A549 (cell line): ENCODE measurements around the gene MC2R.

Experiments
- CBX2 ChIP-seq: fragments of 200-600 bp; sonication (generic); IDR thresholded peaks from 2 replicates; pipeline ENCODE4 v1.6.1; 2016; ENCODE audit warnings: low read depth, mild to moderate bottlenecking, borderline replicate concordance
- CEBPB ChIP-seq, 2 experiments: fragments of >200 bp in 1 of 2; sonication (Bioruptor Twin) in 1 of 2; formaldehyde crosslinking in 1 of 2; IDR thresholded peaks; 2 replicates each; pipeline ENCODE4 v1.6.1; 2012 to 2016
- FOXS1 ChIP-seq: fragments of 250-450 bp; sonication (Bioruptor Pico); IDR thresholded peaks from 2 replicates; pipeline ENCODE4 v1.5.0; 2020; ENCODE audit warnings: mild to moderate bottlenecking, moderate library complexity
- KDM5A ChIP-seq: fragments of 200-600 bp; sonication (generic); IDR thresholded peaks from 2 replicates; pipeline ENCODE4 v1.6.1; 2016; ENCODE audit warnings: antibody characterized with exemption, mild to moderate bottlenecking
- MYC ChIP-seq: IDR thresholded peaks from 2 replicates; pipeline ENCODE4 v1.6.1; 2012; ENCODE audit warnings: mild to moderate bottlenecking, inconsistent platforms, low read length, improper control_type of control experiment, borderline replicate concordance
- NR3C1 ChIP-seq: fragments of >200 bp; sonication (Bioruptor Twin); formaldehyde crosslinking; IDR thresholded peaks from 3 replicates; pipeline ENCODE4 v1.6.1; 2017
- POLR2A ChIP-seq: IDR thresholded peaks from 2 replicates; pipeline ENCODE4 v1.6.1; 2012; ENCODE audit warnings: mild to moderate bottlenecking, low read length
- RFX5 ChIP-seq: fragments of 450-650 bp; IDR thresholded peaks from 2 replicates; pipeline ENCODE4 v1.7.1; 2014; ENCODE audit warnings: antibody characterized with exemption, mild to moderate bottlenecking, moderate library complexity
- TF ChIP-seq, protein P1 (sequence below): IDR thresholded peaks from 2 replicates; pipeline ENCODE4 v1.6.1; 2012
- TF ChIP-seq, protein P2 (sequence below): fragments of >200 bp; sonication (Bioruptor Twin); formaldehyde crosslinking; IDR thresholded peaks from 3 replicates; pipeline ENCODE4 v1.5.1; 2016
- TF ChIP-seq, protein P3 (sequence below): fragments of 450-650 bp; IDR thresholded peaks from 2 replicates; pipeline ENCODE4 v1.6.1; 2014; ENCODE audit warnings: antibody characterized with exemption
- TF ChIP-seq, protein P4 (sequence below): fragments of 200-600 bp; sonication (generic); IDR thresholded peaks from 2 replicates; pipeline ENCODE4 v1.6.1; 2016; ENCODE audit warnings: antibody characterized with exemption, mild to moderate bottlenecking, moderate library complexity

DNA sequence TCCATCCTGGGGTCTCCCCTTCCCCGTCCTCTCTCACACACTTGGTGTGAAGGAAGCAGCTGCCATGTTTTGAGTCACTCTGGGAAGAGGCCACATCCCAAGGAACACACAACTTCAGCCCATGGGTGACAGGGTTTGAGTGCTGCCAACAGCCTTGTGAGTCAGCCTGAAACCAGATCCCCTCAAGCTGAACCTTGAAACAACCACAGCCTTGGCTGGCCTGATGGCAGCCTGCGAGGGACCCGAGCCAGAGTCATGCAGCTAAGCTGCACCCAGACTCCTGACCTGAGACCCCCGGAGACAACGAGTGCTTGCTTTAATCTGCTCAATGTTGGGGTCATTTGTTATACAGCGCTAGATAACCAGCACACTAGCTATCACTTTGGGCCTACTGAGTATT, 19.3 kb upstream of the MC2R start:
- TF ChIP-seq, protein P1, sequence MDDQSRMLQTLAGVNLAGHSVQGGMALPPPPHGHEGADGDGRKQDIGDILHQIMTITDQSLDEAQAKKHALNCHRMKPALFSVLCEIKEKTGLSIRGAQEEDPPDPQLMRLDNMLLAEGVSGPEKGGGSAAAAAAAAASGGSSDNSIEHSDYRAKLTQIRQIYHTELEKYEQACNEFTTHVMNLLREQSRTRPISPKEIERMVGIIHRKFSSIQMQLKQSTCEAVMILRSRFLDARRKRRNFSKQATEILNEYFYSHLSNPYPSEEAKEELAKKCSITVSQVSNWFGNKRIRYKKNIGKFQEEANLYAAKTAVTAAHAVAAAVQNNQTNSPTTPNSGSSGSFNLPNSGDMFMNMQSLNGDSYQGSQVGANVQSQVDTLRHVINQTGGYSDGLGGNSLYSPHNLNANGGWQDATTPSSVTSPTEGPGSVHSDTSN, result no peak
- TF ChIP-seq, protein P2, sequence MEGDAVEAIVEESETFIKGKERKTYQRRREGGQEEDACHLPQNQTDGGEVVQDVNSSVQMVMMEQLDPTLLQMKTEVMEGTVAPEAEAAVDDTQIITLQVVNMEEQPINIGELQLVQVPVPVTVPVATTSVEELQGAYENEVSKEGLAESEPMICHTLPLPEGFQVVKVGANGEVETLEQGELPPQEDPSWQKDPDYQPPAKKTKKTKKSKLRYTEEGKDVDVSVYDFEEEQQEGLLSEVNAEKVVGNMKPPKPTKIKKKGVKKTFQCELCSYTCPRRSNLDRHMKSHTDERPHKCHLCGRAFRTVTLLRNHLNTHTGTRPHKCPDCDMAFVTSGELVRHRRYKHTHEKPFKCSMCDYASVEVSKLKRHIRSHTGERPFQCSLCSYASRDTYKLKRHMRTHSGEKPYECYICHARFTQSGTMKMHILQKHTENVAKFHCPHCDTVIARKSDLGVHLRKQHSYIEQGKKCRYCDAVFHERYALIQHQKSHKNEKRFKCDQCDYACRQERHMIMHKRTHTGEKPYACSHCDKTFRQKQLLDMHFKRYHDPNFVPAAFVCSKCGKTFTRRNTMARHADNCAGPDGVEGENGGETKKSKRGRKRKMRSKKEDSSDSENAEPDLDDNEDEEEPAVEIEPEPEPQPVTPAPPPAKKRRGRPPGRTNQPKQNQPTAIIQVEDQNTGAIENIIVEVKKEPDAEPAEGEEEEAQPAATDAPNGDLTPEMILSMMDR, result no peak
- no peak for TF ChIP-seq POLR2A
- TF ChIP-seq, protein P3, sequence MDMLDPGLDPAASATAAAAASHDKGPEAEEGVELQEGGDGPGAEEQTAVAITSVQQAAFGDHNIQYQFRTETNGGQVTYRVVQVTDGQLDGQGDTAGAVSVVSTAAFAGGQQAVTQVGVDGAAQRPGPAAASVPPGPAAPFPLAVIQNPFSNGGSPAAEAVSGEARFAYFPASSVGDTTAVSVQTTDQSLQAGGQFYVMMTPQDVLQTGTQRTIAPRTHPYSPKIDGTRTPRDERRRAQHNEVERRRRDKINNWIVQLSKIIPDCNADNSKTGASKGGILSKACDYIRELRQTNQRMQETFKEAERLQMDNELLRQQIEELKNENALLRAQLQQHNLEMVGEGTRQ, result no peak
- TF ChIP-seq MYC, result no peak
- TF ChIP-seq CEBPB (IDR thresholded peaks at IDR 0.05), result no peak
- no peak for TF ChIP-seq RFX5
- TF ChIP-seq, protein P4, sequence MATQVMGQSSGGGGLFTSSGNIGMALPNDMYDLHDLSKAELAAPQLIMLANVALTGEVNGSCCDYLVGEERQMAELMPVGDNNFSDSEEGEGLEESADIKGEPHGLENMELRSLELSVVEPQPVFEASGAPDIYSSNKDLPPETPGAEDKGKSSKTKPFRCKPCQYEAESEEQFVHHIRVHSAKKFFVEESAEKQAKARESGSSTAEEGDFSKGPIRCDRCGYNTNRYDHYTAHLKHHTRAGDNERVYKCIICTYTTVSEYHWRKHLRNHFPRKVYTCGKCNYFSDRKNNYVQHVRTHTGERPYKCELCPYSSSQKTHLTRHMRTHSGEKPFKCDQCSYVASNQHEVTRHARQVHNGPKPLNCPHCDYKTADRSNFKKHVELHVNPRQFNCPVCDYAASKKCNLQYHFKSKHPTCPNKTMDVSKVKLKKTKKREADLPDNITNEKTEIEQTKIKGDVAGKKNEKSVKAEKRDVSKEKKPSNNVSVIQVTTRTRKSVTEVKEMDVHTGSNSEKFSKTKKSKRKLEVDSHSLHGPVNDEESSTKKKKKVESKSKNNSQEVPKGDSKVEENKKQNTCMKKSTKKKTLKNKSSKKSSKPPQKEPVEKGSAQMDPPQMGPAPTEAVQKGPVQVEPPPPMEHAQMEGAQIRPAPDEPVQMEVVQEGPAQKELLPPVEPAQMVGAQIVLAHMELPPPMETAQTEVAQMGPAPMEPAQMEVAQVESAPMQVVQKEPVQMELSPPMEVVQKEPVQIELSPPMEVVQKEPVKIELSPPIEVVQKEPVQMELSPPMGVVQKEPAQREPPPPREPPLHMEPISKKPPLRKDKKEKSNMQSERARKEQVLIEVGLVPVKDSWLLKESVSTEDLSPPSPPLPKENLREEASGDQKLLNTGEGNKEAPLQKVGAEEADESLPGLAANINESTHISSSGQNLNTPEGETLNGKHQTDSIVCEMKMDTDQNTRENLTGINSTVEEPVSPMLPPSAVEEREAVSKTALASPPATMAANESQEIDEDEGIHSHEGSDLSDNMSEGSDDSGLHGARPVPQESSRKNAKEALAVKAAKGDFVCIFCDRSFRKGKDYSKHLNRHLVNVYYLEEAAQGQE, result no peak
- TF ChIP-seq NR3C1, result no peak
- no peak for TF ChIP-seq CBX2
- TF ChIP-seq FOXS1, result no peak
- no peak for TF ChIP-seq KDM5A
